H1 (cell line): ENCODE results near the gene MED12L.

ENCODE experiments used
- BRCA1 ChIP-seq: IDR thresholded peaks from 2 replicates; pipeline ENCODE4 v1.6.1; 2012; ENCODE audit warnings: low read depth, low read length, improper control_type of control experiment
- CHD2 ChIP-seq: IDR thresholded peaks from 2 replicates; pipeline ENCODE4 v1.6.1; 2012; ENCODE audit warnings: low read length, improper control_type of control experiment
- CREB1 ChIP-seq: IDR thresholded peaks from 2 replicates; pipeline ENCODE4 v1.6.1; 2012; ENCODE audit warnings: inconsistent platforms
- GTF2F1 ChIP-seq: IDR thresholded peaks from 2 replicates; pipeline ENCODE4 v1.6.1; 2012; ENCODE audit warnings: low read depth, low read length, improper control_type of control experiment, borderline replicate concordance
- HDAC6 ChIP-seq: IDR thresholded peaks from one replicate; pipeline ENCODE4 v1.7.1; 2012; ENCODE audit warnings: low read depth, mild to moderate bottlenecking, inconsistent platforms, low read length, moderate library complexity
- KDM5A ChIP-seq: fragments of 200-600 bp; IDR thresholded peaks from 2 replicates; pipeline ENCODE4 v1.7.1; 2012; ENCODE audit warnings: mild to moderate bottlenecking, low read length, inconsistent platforms, mixed read lengths
- NANOG ChIP-seq: IDR thresholded peaks from 2 replicates; pipeline ENCODE4 v1.6.1; 2011; ENCODE audit warnings: low read length, low read depth, mild to moderate bottlenecking, inconsistent platforms; ENCODE audit not compliant: insufficient read depth, poor library complexity, severe bottlenecking
- POLR2A ChIP-seq, 2 experiments: IDR thresholded peaks; 1 replicate in 1 of 2; 2 replicates in 1 of 2; pipeline ENCODE4 v1.6.1; 2011; ENCODE audit warnings: low read depth in 2 of 2, low read length in 2 of 2, mild to moderate bottlenecking in 2 of 2; ENCODE audit errors: control extremely low read depth in 1 of 2
- POLR2AphosphoS5 ChIP-seq: IDR thresholded peaks from 2 replicates; pipeline ENCODE4 v1.6.1; 2011; ENCODE audit warnings: low read depth, low read length
- SP4 ChIP-seq: IDR thresholded peaks from 2 replicates; pipeline ENCODE4 v1.6.1; 2012; ENCODE audit warnings: low read length, inconsistent platforms
- YY1 ChIP-seq: IDR thresholded peaks from 2 replicates; pipeline ENCODE4 v1.6.1; 2011; ENCODE audit warnings: low read depth, mild to moderate bottlenecking, low read length
- TF ChIP-seq, protein P1 (sequence below), 3 experiments: IDR thresholded peaks; 1 replicate in 2 of 3; 2 replicates in 1 of 3; pipeline versions ENCODE4 v1.5.1 to v1.6.1; 2011; ENCODE audit warnings: low read length in 3 of 3, mild to moderate bottlenecking in 3 of 3, inconsistent platforms in 2 of 3, low read depth in 1 of 3, moderate library complexity in 1 of 3; ENCODE audit not compliant: insufficient read depth in 1 of 3; ENCODE audit errors: control extremely low read depth in 1 of 3

DNA sequence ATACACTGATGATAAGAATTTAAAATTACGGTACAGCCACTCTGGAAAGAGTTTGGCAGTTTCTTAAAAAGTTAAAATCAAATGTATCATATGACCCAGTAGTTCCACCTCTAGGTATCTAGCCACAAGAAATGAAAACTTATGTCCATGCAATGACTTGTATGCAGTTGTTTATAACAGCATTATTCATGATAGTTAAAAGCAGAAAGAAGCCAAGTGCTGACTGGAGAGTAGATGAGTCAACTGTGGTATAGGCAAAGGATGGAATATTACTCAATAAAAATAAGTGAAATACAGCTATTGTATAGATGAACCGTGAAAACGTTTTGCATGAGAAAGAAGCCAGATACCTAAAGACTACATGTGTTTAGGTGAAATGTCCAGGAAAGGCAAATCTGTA lies 216.3 kb downstream of the MED12L start:
- TF ChIP-seq, protein P1, sequence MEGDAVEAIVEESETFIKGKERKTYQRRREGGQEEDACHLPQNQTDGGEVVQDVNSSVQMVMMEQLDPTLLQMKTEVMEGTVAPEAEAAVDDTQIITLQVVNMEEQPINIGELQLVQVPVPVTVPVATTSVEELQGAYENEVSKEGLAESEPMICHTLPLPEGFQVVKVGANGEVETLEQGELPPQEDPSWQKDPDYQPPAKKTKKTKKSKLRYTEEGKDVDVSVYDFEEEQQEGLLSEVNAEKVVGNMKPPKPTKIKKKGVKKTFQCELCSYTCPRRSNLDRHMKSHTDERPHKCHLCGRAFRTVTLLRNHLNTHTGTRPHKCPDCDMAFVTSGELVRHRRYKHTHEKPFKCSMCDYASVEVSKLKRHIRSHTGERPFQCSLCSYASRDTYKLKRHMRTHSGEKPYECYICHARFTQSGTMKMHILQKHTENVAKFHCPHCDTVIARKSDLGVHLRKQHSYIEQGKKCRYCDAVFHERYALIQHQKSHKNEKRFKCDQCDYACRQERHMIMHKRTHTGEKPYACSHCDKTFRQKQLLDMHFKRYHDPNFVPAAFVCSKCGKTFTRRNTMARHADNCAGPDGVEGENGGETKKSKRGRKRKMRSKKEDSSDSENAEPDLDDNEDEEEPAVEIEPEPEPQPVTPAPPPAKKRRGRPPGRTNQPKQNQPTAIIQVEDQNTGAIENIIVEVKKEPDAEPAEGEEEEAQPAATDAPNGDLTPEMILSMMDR (IDR thresholded peaks at IDR 0.05; ENCODE audit: control extremely low read depth in 1 of 3, insufficient read depth in 1 of 3, low read depth in 1 of 3, low read length in 3 of 3) = no peak
- TF ChIP-seq KDM5A (no peak), GTF2F1 (no peak), BRCA1 (no peak), YY1 (no peak), NANOG (no peak), CREB1 (no peak), SP4 (no peak), POLR2A (IDR thresholded peaks at IDR 0.05; ENCODE audit: control extremely low read depth in 1 of 2, low read depth in 2 of 2, low read length in 2 of 2) (no peak), POLR2AphosphoS5 (no peak), CHD2 (no peak), HDAC6 (no peak)
